ENCODE results near the gene TMEM117.

DNA sequence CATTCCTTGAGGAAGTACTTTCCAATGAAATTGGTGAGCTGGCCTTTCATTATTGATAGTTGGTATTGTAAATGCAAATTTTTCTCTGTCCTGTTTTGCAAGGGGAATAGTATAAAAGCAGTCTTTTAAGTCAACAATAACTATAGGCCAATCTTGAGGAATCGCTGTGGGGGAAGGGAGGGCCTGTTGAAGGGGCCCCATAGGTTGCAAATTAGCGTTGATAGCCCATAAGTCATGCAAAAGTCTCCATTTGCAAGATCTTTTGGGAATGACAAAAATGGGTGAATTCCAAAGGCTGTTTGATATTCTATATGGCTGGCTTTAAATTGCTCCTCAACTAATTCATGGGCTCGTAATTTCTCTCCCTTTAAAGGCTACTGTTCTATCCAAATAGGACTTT lies 143.6 kb downstream of the TMEM117 start:
- TF ChIP-seq CTCF (IDR thresholded peaks at IDR 0.05; ENCODE audit: low read length) (no peak), EZH2 (IDR thresholded peaks at IDR 0.05; ENCODE audit: borderline replicate concordance, low read length) (no peak)

Measured in OCI-LY1 (cell line).